SU-DHL-6 (cell line): ENCODE results near the gene FOSL2.

Experiments used
- EZH2phosphoT487 ChIP-seq: fragments of 200-600 bp; sonication (generic), shearing (Covaris generic); conservative IDR thresholded peaks from 2 replicates; pipeline ENCODE4 v1.6.1; 2018; ENCODE audit warnings: mild to moderate bottlenecking, antibody characterized with exemption, low read length, moderate library complexity, mixed read lengths
- TF ChIP-seq, protein P1 (sequence below): fragments of 200-600 bp; sonication (generic); IDR thresholded peaks from one replicate; pipeline ENCODE4 v1.5.1; 2017; ENCODE audit warnings: antibody characterized with exemption, mild to moderate bottlenecking, low read length, moderate library complexity; ENCODE audit not compliant: insufficient read depth, poor library complexity, severe bottlenecking

DNA sequence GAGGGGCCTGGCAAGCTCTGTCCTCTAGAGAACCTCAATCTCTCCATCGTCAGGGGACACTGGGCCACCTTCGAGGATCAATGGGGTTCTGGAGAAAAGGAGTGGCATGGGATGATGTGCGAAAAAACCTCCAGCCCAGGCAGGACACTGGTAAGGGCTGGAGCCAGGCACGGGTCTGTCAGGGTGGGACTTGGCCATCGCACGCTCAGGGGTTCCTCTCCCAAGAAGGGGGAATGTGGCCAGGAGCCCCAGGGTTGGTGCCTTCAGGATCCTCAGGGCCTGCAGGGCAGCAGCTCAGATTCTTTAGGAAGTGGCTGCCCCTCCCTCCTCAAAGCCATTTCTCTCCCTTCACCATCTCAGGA, 56.4 kb downstream of the FOSL2 start:
- TF ChIP-seq, protein P1, sequence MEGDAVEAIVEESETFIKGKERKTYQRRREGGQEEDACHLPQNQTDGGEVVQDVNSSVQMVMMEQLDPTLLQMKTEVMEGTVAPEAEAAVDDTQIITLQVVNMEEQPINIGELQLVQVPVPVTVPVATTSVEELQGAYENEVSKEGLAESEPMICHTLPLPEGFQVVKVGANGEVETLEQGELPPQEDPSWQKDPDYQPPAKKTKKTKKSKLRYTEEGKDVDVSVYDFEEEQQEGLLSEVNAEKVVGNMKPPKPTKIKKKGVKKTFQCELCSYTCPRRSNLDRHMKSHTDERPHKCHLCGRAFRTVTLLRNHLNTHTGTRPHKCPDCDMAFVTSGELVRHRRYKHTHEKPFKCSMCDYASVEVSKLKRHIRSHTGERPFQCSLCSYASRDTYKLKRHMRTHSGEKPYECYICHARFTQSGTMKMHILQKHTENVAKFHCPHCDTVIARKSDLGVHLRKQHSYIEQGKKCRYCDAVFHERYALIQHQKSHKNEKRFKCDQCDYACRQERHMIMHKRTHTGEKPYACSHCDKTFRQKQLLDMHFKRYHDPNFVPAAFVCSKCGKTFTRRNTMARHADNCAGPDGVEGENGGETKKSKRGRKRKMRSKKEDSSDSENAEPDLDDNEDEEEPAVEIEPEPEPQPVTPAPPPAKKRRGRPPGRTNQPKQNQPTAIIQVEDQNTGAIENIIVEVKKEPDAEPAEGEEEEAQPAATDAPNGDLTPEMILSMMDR: no peak
- TF ChIP-seq EZH2phosphoT487: no peak
